NCI-H2029 treated with DMSO at 0.1 percent for 48 hours (cell line): ENCODE results near the gene SF3B2.

Source experiments
- DNase-seq: peaks from one replicate; lab custom pipeline; 2025; lab: John Stamatoyannopoulos, UW

The SF3B2 gene

DNA sequence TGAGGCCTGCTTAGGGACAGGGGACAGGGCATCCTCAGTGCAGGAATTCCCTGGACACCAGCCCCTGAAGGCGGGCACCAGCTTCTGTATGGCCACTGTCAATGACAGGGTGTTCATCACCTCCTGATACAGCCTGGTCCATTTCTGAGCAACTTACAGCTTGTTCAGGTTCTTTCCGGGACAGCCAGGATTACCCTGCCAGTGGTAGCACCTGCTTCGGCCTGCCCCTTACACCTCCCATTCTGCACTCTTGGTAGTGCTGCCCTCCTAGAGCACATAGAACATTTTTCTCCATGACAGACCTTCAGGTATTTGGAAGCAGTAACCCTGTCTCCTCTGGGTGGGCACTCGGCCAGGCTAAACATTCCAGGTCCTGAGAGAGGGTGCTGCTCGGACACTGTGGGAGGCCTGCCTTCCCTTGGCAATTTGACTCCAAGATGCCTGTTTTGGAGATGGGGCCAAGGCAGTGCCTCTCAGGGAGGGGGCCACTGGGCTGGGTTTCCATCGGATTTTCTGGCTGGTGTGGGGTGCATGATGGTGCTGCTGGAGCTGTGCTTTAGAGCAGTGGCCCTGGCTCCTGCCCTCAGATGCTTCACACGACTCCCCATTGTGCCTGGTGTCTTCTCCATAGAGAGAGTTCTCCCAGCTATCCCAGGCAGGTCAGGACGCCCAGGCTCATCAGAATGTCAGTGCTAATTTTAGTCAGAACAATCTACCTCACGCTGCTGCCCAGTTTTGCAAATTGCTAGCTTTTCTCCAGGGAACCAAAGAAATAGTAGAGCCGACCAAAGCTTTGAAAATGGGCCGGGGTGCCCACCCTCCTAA lies 4.4 kb upstream of the SF3B2 start:
- no peak for DNase-seq

DNA sequence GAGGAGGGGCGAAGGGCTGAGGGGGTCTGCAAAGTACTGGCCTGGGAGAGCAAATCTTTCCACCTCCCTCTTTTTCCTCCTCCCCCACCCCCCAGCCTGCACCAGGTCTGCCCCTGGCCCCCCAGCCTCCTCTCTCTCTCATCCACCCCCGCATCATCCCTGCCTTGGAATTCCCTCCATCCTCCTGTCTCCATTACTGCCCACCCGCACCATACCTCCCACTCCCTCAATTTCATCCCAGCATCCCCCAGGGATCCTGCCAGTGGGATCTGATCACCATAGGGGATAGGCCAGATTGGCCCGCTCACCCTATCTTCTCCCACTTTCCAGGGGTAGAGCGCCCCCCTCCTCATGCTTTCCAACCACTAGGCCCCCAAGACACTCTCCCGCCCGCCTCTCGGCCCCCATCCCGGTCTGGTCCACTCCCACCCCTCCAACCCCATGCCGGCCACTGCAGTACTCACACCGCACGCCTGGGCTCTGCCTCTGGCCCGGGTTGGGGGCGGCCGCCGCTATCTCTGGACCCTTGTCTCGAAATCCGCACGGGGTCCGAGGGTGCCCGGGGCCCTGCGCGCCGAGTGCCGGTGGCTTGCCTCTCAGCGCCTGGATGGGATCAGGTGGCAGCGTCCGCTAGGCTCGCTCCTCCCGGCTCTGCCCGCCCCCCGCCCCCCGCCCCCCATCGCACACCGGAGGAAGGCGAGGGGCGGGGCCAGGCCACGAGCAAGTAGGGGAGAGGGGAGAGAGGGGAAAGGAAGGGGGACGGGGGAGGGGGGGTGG lies 3.4 kb upstream of the SF3B2 start, which contains the start of gene GAL3ST3:
GAL3ST3 (minus strand) TSS at position 615 of the 777 bp plus-strand sequence. CDS start 3,746 bp downstream, outside the sequence.
- no peak for DNase-seq

DNA sequence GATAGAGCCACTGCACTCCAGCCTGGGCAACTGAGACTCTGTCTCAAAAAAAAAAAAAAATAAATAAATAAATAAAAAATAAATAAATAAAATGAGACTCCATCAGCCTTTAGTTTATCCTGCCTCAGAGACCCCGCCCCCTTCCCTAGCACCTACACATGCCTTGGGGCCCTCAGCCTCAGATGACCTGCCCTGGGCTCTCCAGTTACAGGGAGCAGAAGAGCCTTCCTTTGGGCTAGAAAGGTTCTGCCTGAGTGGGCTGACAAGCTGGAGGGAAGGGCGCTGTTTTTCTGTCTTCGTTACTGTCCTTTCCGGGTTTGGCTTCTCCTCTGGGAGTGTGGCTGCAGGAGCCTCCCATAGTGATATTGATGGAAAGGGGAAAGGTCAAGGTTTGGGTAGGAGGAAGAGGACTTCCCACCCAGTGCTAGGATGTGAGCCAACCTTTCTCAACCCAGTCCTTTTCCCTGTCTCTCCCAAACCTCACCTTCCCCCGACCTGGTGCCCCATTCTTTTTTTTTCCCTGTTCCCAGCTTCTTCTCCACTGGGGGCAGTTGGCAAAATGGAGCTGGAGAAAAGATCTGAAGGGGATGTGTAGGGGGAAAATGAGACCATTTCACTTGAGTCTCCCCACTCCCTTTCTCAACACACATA lies 1.5 kb upstream of the SF3B2 start:
- no peak for DNase-seq

DNA sequence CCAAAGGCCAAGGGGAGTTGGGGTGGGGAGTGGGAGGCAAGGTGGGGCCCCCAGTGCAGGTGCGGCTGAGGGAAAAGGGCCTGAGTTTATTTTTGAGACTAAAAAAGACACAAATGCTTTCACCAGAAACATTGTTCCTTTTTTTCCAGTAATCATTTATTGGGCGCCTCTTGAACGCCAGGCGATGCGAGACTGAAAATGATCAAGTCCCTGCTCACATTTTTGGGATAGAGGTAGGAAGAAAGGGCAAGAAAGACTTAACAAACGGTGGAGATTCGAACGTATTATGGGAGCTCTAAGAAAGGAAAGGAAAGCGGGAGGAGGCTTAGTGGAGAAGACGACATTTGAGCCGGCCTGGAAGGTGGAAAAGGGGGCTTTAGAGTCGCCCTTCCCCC lies 796 bp upstream of the SF3B2 start:
- DNase-seq: no peak

DNA sequence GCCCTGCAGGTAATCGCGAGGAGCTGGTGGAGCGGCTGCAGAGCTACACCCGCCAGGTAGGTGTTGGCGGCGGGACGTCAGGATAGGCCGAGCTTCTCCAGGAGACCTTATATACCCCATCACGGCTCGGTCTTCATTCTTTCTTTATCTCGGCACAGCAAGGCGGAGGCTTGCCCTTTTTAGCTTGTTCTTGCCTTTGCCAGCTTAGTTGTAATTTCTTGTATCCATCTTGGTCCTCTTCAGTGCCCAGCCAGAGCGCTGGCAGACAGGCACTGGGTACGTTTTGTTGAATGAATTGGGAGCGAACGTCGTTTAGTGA lies 459 bp downstream of the SF3B2 start:
- no peak for DNase-seq

DNA sequence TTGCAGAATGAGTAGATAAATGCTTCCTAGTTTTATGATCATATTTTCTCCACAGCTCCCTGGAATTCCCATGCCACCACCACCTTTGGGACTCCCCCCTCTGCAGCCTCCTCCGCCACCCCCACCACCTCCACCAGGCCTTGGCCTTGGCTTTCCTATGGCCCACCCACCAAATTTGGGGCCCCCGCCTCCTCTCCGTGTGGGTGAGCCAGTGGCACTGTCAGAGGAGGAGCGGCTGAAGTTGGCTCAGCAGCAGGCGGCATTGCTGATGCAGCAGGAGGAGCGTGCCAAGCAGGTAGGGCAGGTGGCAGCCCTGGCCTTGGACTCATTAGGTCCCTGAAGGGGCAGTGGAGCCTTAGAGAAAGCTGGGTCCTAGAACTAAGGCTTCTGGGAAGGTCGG lies 2.9 kb downstream of the SF3B2 start:
- DNase-seq: no peak

DNA sequence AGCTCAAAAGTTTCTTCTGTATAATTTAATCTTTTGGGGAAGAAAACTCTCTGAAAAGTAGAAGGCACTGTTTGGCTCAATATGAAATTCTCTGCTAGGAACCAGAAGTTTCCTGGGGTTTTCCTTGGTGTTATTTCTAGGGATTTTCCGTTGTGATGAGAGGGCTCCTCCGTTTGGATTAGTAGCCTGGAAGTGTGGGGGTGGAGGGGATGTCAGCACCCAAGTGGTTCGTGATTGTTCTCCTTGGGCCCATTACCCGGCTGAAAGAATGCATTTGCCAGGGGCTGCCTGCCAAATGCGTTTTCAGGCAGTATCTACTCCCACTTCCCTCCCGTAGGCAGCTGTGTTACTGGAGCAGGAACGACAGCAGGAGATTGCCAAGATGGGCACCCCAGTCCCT lies 4.3 kb downstream of the SF3B2 start:
- no peak for DNase-seq

DNA sequence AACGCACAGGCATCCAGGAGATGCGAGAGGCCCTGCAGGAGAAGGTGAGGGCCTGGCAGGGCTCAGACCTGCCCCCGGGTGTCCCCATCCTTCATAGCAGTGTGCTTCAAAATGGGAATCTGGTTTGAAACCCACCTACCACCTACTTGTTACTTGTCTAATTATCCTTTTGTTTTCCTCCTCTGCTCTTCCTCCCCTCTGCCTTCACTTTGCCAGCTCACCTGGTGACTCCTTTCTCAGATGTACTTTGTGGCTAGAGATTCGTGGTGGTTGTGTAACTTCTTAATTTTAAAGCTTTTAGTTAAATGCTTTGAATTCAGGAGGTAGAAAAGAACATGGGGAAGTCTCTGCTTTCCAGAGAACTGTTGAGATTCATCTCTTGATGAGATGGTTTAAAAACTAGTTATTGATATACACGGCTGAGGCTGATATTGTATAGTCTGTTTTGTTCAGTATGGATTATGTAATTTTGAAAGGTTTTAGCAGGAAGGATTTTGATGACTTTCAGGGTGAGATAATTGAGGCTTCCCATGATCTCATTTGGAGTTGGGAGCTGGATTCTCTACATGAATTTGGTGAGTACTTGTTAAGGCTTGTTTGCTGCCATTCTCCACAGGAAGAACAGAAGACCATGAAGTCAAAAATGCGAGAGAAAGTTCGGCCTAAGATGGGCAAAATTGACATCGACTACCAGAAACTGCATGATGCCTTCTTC lies 8.0 kb downstream of the SF3B2 start:
- DNase-seq: no peak

DNA sequence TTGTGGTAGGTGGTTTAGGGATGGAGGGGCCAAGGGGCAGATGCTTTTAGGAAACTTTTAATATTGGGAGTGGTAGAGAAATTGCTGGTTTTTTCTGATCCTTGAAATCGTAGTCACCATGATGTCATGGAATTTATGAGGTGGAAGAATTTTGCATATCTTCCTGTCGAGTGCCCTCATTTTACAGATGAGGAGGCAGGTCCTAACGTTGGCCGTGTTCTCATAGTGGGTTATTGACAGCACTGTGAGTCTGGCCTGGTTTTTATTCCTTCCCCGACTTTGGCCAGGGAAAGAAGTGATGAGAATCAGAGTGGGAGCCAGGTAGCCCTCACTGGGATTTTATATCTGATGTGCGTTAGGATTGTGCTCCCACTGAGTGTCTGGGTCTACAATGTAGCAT lies 9.1 kb downstream of the SF3B2 start:
- DNase-seq: no peak

DNA sequence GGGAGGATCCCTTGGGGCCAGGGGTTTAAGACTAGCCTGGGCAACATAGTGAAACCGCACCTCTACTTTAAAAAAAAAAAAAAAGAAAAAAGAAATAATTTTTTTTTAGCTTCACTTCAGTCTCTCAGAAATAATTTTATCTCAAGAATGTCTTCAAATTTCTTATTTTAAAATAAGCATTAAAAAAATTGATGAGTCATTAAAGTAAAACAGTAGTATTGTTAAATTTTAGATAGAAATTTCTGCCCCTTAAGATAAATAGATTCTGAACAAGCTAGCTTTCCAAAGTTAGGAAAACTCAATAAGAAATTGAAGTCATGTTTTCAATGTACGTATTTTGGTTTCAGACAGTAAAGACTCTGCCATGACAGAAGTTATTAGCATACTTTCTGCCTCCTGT lies 10.2 kb downstream of the SF3B2 start:
- DNase-seq: no peak

DNA sequence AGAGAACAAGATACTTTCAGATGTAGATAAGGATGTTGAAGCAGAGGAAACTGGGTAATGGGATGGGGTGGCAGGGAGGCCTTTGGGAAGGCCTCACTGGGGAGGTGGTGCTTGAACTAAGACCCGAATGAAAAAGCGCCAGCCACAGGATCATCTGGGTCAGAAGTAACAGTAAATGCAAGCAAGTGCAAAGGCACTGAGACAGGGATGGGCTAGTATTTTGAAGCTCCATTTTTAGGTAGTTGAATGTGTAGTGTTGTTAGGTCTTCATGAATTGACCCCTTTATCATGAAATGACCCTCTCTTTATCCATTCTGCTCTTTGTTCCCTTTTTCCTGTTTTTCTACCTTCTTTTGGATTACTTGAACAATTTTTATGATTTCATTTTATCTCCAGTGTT lies 11.7 kb downstream of the SF3B2 start:
- no peak for DNase-seq

DNA sequence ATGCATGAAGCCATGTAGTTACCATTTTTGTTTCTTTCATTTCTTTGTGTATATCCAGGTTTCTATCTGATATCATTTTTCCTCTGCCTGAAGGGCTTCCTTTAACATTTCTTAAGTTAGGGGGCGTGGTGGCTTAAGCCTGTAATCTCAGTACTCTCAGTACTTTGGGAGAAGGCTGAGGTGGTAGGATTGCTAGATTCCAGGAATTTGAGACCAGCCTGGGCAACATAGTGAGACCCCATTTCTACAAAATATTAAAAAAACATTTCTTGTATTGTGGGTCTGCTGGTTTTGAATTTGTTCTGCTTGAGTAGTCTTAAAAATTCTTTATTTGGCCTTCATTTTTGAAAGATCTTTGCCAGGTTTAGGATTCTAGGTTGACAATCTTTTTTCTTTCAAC lies 12.4 kb downstream of the SF3B2 start:
- DNase-seq: no peak

DNA sequence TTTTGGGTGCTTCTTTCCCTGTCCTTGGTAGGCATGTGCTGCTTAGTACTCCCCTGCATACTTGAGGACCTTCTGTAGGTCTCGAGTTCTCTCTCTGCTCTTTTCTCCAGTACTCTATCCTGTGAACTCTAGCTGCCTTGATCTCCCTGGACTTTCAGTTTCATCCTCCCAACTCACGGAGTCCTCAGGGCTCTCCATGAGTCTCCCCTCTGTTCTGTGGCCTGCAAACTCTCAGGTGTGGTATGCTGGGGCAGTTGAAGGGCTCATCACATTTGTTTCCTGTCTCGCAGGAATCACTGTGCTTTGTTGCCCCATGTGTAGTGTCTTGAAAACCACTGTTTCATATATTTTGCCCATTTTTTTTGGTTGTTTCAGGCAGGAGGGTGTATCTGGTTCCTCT lies 14.6 kb downstream of the SF3B2 start:
- no peak for DNase-seq

DNA sequence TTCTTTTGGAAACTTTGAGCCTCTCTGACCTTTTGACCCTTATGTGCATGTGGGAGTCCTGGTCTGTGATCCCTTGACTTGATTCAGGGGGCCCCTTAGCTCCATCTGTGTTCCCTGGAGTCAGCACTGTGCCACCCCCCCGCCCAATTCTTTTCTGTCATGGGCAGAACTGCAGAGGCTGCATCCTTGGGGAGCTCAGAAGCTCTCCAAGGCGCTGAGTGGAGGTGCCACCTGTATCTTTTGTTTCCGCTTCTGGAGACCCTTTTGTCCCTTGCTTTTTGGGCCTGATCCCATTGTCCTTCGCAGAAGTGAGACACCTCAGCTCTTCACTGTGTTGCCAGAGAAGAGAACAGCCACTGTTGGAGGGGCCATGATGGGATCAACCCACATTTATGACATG lies 15.5 kb downstream of the SF3B2 start:
- no peak for DNase-seq

DNA sequence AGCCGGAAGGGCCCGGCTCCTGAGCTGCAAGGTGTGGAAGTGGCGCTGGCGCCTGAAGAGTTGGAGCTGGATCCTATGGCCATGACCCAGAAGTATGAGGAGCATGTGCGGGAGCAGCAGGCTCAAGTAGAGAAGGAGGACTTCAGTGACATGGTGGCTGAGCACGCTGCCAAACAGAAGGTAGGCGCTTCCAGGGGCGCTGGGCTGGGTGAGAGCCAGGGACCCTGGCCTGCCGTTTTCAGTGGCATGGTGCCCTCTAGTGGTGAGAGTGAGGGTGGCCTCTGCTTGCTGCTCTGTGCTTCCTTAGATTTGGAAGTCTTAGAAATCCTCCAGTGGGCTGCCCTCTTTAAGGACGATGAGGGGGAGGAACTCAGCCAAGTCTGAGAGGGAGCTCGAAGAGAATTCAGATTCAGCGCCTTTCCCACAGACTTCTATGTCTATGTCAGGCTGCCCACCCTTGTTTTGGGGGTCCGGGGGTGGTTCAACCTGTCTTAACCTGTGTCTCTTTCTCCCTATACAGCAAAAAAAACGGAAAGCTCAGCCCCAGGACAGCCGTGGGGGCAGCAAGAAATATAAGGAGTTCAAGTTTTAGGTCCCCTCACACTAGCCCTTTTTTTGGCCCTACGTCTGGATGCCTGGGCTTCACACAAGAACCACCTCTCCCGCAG lies 16.1 kb downstream of the SF3B2 start:
- DNase-seq: peak; percentile 29

DNA sequence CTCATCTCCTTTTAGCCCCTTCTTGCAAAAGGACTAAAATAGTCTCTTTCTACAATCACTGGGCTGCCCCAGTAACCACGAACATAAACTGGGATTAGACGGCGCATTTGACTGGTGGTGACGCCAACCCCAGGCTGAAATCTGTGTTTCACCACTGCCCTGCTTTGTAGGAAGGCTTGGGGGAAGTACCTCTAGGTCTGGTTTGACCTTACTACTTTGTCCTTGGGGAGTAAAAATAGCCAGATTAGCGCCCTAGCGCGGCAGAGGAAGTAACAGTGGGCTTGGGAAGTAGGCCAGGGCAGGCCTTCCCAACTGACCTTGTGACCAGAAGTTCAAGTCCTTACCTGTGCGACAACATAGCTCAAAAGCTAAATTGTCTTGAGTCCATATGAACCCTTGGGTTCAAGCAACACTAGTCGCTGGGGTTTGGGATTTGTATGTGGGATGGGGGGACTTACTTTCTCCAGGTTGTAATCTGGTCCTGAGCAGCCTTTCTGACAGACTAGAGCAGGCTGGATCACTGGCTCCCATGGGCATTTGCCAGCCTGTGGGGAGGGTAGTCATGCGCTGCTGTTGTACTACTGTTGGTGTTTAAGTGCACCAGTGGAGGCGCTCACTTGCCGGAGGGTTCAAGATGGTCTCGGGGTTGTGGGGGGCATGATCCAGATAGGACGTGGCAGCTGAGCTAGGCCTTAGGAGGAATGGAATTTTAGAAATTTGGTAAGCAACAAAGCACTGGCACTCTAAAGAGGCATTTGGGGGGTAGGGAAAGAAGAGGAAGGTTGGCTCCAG lies 17.0 kb downstream of the SF3B2 start:
- no peak for DNase-seq

DNA sequence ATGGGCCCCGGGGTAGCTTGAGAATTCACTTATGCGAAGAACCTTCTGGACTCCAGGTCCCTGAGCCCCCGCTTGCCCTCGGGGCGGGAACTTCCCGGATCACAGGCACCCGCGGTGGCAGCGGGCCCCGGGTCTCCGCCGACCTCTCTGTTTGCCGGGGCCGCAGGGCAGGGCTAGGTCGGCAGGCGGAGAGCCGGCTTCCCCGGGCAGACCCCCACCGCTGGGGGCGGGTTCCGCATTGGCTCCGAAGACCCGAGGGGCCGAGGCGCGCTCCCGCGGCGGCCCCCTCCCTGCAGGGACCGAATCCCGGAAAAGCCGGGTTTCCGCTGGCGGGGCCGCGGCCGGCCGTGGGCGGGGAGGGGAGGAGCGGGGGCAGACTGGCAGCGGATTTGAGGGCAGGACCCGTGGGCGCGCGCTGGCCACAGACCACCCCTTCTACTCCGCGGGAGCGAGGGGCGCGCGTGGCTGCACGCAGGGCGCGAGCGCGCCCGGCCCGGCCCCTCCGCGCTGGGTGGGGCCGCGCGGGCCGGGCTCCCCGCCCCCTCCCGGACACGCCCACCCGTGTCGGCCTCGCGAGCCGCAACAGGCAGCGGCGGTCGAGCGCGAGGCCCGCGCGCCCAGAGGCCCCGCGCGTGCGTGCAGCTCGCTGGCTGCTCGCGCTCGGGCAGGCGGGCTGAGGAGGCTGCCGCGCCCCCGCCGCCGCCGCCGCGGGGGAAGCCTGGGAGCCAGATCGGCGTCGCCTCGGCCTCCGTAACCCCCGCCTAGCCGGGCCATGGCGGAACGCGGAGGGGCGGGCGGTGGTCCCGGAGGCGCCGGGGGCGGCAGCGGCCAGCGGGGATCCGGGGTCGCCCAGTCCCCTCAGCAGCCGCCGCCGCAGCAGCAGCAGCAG lies 17.8 kb downstream of the SF3B2 start, which contains the start of gene PACS1:
PACS1 (plus strand) TSS at position 558 of the 889 bp plus-strand sequence; CDS start at position 773, 215 bp downstream.
- no peak for DNase-seq

DNA sequence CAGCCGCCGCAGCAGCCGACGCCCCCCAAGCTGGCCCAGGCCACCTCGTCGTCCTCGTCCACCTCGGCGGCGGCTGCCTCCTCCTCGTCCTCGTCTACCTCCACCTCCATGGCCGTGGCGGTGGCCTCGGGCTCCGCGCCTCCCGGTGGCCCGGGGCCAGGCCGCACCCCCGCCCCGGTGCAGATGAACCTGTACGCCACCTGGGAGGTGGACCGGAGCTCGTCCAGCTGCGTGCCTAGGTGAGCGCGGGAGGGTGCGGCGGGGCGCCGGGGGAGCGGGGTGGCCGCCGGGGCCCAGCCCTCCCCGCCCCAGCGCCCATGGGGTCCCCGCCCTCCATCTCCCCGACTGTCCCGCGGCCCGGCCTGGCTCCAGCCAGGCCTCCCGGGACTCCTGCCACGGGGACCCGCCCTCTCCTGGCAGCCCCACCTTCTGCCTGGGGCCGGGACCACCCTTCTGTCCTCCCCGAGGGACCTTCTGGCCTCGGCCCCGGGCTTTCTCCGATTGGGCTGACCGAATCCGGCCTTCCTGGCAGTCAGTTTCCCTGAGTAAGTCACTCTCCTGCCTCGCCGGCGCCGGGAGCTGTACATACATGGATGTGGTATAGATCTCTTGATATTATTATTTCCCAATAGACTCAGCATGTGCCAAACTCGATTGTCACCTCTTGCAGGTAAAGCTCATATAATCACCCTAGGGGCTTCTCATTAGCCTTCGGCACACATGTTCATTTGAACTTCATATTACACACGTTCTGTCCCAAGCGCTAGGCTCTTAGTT lies 18.6 kb downstream of the SF3B2 start:
- DNase-seq: no peak

DNA sequence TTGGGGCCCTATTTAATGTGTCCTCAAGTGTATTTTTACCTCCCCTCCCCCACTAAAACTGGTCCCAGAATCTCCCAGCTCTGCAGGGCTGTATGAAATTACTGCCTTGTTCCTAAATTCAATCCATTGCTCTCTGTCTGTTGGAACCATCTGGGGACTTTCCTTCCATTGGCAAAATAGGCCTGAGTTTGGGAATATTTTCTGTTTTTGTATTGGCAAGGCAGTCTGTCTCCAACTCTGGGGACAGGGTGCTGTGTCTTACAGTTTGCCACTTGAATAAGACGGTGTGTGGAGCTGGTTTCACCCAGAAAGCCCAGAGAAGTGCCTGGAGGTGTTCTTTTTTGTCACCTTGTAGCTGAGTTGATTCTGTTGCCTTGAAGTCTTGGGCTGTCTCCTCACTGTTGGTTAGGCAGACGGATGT lies 19.2 kb downstream of the SF3B2 start:
- DNase-seq: no peak
